ENCODE results near the gene TAF1B. TPM values are rescaled to one million over a fixed set of nuclear protein-coding genes. Genes with fewer than 3 reads are reported as not detected.

Gene TAF1B
- total RNA-seq, 3 donors from 2014 or later = 17.0 to 21.6 (median 20.3) TPM

- TF ChIP-seq POLR2AphosphoS5 (IDR thresholded peaks at IDR 0.05) = no peak
- TF ChIP-seq CTCF (IDR thresholded peaks at IDR 0.05) = no peak
- TF ChIP-seq POLR2A (IDR thresholded peaks at IDR 0.05) = no peak
- Histone ChIP-seq H3K4me3 (no peak overlapping the region), H3K27me3 (no peaks in the 10 kb centered on the region), H3K4me1 (no peaks in the 10 kb centered on the region), H3K9me3 (no peaks in the 10 kb centered on the region), H3K27ac (no peak overlapping the region), H3K36me3 (no peaks in the 10 kb centered on the region)
- DNase-seq (ENCODE audit: low spot score in 2 of 2) = no peak
- intact Hi-C loops (cut with DNase I; ENCODE audit: low total_unique reads) = no loop called here
Measured at GRCh38 chr2:9821805-9822445, 21.3 kb upstream of the TAF1B start.

- H3K27me3 ChIP-seq = no peaks in the 10 kb centered on the region
- H3K27ac ChIP-seq = no peak overlapping the region
- no peaks in the 10 kb centered on the region for H3K36me3 ChIP-seq
- H3K4me3 ChIP-seq = no peak overlapping the region
- TF ChIP-seq POLR2A (IDR thresholded peaks at IDR 0.05) = no peak
- TF ChIP-seq POLR2AphosphoS5 (IDR thresholded peaks at IDR 0.05) = no peak
- no peak for TF ChIP-seq CTCF (IDR thresholded peaks at IDR 0.05)
- DNase-seq (ENCODE audit: low spot score in 2 of 2) = no peak
- intact Hi-C loops (cut with DNase I; ENCODE audit: low total_unique reads) = no loop called here
- no peaks in the 10 kb centered on the region for H3K9me3 ChIP-seq
- no peaks in the 10 kb centered on the region for H3K4me1 ChIP-seq
Measured at GRCh38 chr2:9824441-9824840, 18.8 kb upstream of the TAF1B start.

- H3K27me3 ChIP-seq = no peaks in the 10 kb centered on the region
- H3K4me1 ChIP-seq = no peaks in the 10 kb centered on the region
- no peaks in the 10 kb centered on the region for H3K9me3 ChIP-seq
- no peak for DNase-seq (ENCODE audit: low spot score in 2 of 2)
- no peaks in the 10 kb centered on the region for H3K36me3 ChIP-seq
- H3K27ac ChIP-seq = no peak overlapping the region
- intact Hi-C loops (cut with DNase I; ENCODE audit: low total_unique reads) = no loop called here
- no peak for TF ChIP-seq POLR2AphosphoS5 (IDR thresholded peaks at IDR 0.05)
- no peak for TF ChIP-seq POLR2A (IDR thresholded peaks at IDR 0.05)
- TF ChIP-seq CTCF (IDR thresholded peaks at IDR 0.05) = no peak
- H3K4me3 ChIP-seq = no peak overlapping the region
Measured at GRCh38 chr2:9824956-9825720, 18.1 kb upstream of the TAF1B start.

- H3K4me3 ChIP-seq = no peak overlapping the region
- no peaks in the 10 kb centered on the region for H3K36me3 ChIP-seq
- H3K27ac ChIP-seq = no peak overlapping the region
- no peak for TF ChIP-seq CTCF (IDR thresholded peaks at IDR 0.05)
- TF ChIP-seq POLR2A (IDR thresholded peaks at IDR 0.05) = no peak
- no peak for TF ChIP-seq POLR2AphosphoS5 (IDR thresholded peaks at IDR 0.05)
- DNase-seq (ENCODE audit: low spot score in 2 of 2) = no peak
- no peaks in the 10 kb centered on the region for H3K27me3 ChIP-seq
- H3K9me3 ChIP-seq = no peaks in the 10 kb centered on the region
- intact Hi-C loops (cut with DNase I; ENCODE audit: low total_unique reads) = no loop called here
- H3K4me1 ChIP-seq = peaks cover 0 to 4% of the 10 kb centered on the region in 2 donors
Measured at GRCh38 chr2:9826208-9826607, 17.1 kb upstream of the TAF1B start.

GRCh38 chr2:9830685-9831410 lies 12.4 kb upstream of the TAF1B start:
- no peak for DNase-seq (ENCODE audit: low spot score in 2 of 2)
- H3K27me3 ChIP-seq = no peaks in the 10 kb centered on the region
- no peaks in the 10 kb centered on the region for H3K36me3 ChIP-seq
- no peaks in the 10 kb centered on the region for H3K9me3 ChIP-seq
- peak overlapping the region; percentile 84 for H3K27ac ChIP-seq
- intact Hi-C loops (cut with DNase I; ENCODE audit: low total_unique reads) = no loop called here
- H3K4me3 ChIP-seq = peak overlapping the region in 1 of 3 donors; percentile 41
- peaks cover 0 to 4% of the 10 kb centered on the region in 2 donors for H3K4me1 ChIP-seq
- TF ChIP-seq CTCF (IDR thresholded peaks at IDR 0.05) = no peak
- TF ChIP-seq POLR2AphosphoS5 (IDR thresholded peaks at IDR 0.05) = no peak
- TF ChIP-seq POLR2A (IDR thresholded peaks at IDR 0.05) = no peak

All from breast epithelium (tissue), 4 donors.